Kidney (tissue), 14 donors: ENCODE results near the gene ARHGEF17. TPM values are rescaled to one million over a fixed set of nuclear protein-coding genes. Genes with fewer than 3 reads are reported as not detected.
A peak's percentile ranks its signal among the peaks of the same experiment; 100 is the strongest.

ENCODE experiments used
- DNase-seq, 5 donors: peaks; one replicate each; pipeline ENCODE4 v3.0.0-alpha.2; 2013 to 2020
- FAIRE-seq: peaks from 2 replicates; lab custom pipeline; 2012; peaks lifted over from hg19 to GRCh38; lab: Jason Lieb, UNC
- H3K27ac ChIP-seq, 2 donors: one replicate each; pipeline ENCODE4 v1.7.0; 2013; ENCODE audit warnings: low read depth in 2 of 2, low read length in 2 of 2, inconsistent platforms in 1 of 2
- H3K27me3 ChIP-seq: one replicate; pipeline ENCODE4 v1.7.1; 2013; ENCODE audit warnings: low read length, inconsistent platforms; ENCODE audit not compliant: control insufficient read depth, insufficient read depth
- H3K36me3 ChIP-seq, 3 donors: one replicate each; pipeline versions ENCODE4 v1.7.0 to v1.7.1; 2013; ENCODE audit warnings: low read length in 3 of 3, control low read depth in 1 of 3, inconsistent platforms in 1 of 3; ENCODE audit not compliant: insufficient read depth in 3 of 3, control insufficient read depth in 2 of 3
- H3K4me1 ChIP-seq, 3 donors: one replicate each; pipeline versions ENCODE4 v1.7.0 to v1.7.1; 2013; ENCODE audit warnings: low read length in 3 of 3, inconsistent platforms in 1 of 3, low read depth in 1 of 3; ENCODE audit not compliant: control insufficient read depth in 2 of 3, insufficient read depth in 2 of 3
- H3K4me3 ChIP-seq, 3 donors: one replicate each; pipeline versions ENCODE4 v1.7.0 to v1.8.1; 2013; ENCODE audit warnings: low read length in 3 of 3, control low read depth in 1 of 3, inconsistent platforms in 1 of 3
- H3K9ac ChIP-seq, 3 donors: one replicate each; pipeline versions ENCODE4 v1.7.0 to v1.7.1; 2013; ENCODE audit warnings: low read length in 3 of 3, control low read depth in 1 of 3, inconsistent platforms in 1 of 3
- H3K9me3 ChIP-seq, 3 donors: one replicate each; pipeline versions ENCODE4 v1.7.0 to v1.7.1; 2013; ENCODE audit warnings: low read length in 3 of 3, control low read depth in 1 of 3, inconsistent platforms in 1 of 3; ENCODE audit not compliant: control insufficient read depth in 2 of 3, insufficient read depth in 1 of 3
- intact Hi-C: fragments of 100-400 bp; cut with DNase I; formaldehyde crosslinking; loops from one replicate; pipeline ENCODE4 v1.11.1; 2022
- polyA plus RNA-seq: library from polyadenylated mRNA; stranded (reverse); fragments of 350-450 nt; fragmentation: Illumina TruSeq; extraction: RNeasy Lipid Tissue Mini Kit (QIAGEN cat#74804); gene quantifications from one replicate; pipeline ENCODE4 v1.2.3, GENCODE V29; 2014; ENCODE audit warnings: low read depth, low replicate concordance; ENCODE audit not compliant: insufficient read depth
- total RNA-seq: library from RNA; stranded (reverse); fragmentation: NEBNext Ultra II Directional; extraction: Animal tissue kit (Norgen Biotek cat#: 25700); gene quantifications from one replicate; pipeline ENCODE4 v1.2.1, GENCODE V29; 2021
- TF ChIP-seq, protein P1 (sequence below): IDR thresholded peaks from 3 replicates; pipeline ENCODE4 v1.5.1; 2012; ENCODE audit warnings: mild to moderate bottlenecking, moderate library complexity, borderline replicate concordance; ENCODE audit not compliant: insufficient read depth; ENCODE audit errors: extremely low read depth
- donor health status: control.
- donor health status: control.
- donor health status: control.
- donor health status: control.
- donor health status: control.
- donor health status: DM: yes; HTN: yes; CAD: no.
- donor health status: Normal renal cell carcinoma (clear cell type).

The ARHGEF17 gene
- total and polyA plus RNA-seq, 2 donors from 2014 or later, result 36.6 to 68.2 TPM

GRCh38 chr11:73313652-73314051 is 5.6 kb downstream of the ARHGEF17 start:
- Histone ChIP-seq H3K9me3 (no peaks in the 10 kb centered on the region), H3K4me1 (peaks cover 12 to 83% (median 66%) of the 10 kb centered on the region in 3 donors), H3K9ac (peak overlapping the region in 2 of 3 donors; percentile 3 to 86), H3K27ac (peak overlapping the region; percentile 24 to 87), H3K27me3 (no peaks in the 10 kb centered on the region), H3K36me3 (peaks cover 0 to 20% (median 2%) of the 10 kb centered on the region in 3 donors), H3K4me3 (peak overlapping the region; percentile 4 to 79 (median 62))
- no peak for FAIRE-seq
- no peak for DNase-seq
- TF ChIP-seq, protein P1, sequence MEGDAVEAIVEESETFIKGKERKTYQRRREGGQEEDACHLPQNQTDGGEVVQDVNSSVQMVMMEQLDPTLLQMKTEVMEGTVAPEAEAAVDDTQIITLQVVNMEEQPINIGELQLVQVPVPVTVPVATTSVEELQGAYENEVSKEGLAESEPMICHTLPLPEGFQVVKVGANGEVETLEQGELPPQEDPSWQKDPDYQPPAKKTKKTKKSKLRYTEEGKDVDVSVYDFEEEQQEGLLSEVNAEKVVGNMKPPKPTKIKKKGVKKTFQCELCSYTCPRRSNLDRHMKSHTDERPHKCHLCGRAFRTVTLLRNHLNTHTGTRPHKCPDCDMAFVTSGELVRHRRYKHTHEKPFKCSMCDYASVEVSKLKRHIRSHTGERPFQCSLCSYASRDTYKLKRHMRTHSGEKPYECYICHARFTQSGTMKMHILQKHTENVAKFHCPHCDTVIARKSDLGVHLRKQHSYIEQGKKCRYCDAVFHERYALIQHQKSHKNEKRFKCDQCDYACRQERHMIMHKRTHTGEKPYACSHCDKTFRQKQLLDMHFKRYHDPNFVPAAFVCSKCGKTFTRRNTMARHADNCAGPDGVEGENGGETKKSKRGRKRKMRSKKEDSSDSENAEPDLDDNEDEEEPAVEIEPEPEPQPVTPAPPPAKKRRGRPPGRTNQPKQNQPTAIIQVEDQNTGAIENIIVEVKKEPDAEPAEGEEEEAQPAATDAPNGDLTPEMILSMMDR, result no peak
- intact Hi-C loops, result no loop called here

- H3K9ac ChIP-seq, result peak overlapping the region in 1 of 3 donors; percentile 86
- FAIRE-seq, result no peak
- TF ChIP-seq, protein P1, result no peak
- no peaks in the 10 kb centered on the region for H3K27me3 ChIP-seq
- H3K36me3 ChIP-seq, result peaks cover 0 to 20% (median 2%) of the 10 kb centered on the region in 3 donors
- H3K4me3 ChIP-seq, result peak overlapping the region; percentile 23 to 79 (median 62)
- peak overlapping the region; percentile 24 to 87 for H3K27ac ChIP-seq
- intact Hi-C loops, result no loop called here
- H3K9me3 ChIP-seq, result no peaks in the 10 kb centered on the region
- peak; percentile 88 to 96 (median 95) for DNase-seq
- H3K4me1 ChIP-seq, result peaks cover 12 to 86% (median 70%) of the 10 kb centered on the region in 3 donors
Measured at GRCh38 chr11:73314117-73314961, 6.3 kb downstream of the ARHGEF17 start.

- FAIRE-seq, result no peak
- TF ChIP-seq, protein P1, result no peak
- intact Hi-C loops, result no loop called here
- H3K4me3 ChIP-seq, result peak overlapping the region in 2 of 3 donors; percentile 15 to 79
- H3K9me3 ChIP-seq, result no peaks in the 10 kb centered on the region
- DNase-seq, result peak in 1 of 5 donors; percentile 65
- H3K4me1 ChIP-seq, result peaks cover 12 to 90% (median 71%) of the 10 kb centered on the region in 3 donors
- peak overlapping the region in 1 of 3 donors; percentile 86 for H3K9ac ChIP-seq
- peak overlapping the region; percentile 24 to 87 for H3K27ac ChIP-seq
- no peaks in the 10 kb centered on the region for H3K27me3 ChIP-seq
- H3K36me3 ChIP-seq, result peaks cover 0 to 15% (median 2%) of the 10 kb centered on the region in 3 donors
Measured at GRCh38 chr11:73315293-73316020, 7.4 kb downstream of the ARHGEF17 start.
